Activated CD8-positive, alpha-beta memory T cell treated with anti-CD3 and anti-CD28 coated beads, Interleukin-2, amount 10 ng/mL, durations not matched to agents 7 days and 5 days (primary cell): ENCODE results near the gene RABGGTA. TPM values are rescaled to one million over a fixed set of nuclear protein-coding genes. Genes with fewer than 3 reads are reported as not detected.

Experiments used
- ATAC-seq: fragments of 150-1000 bp; cut with Tn5 transposase; one replicate; pipeline ENCODE4 v1.10.0; 2021; ENCODE audit warnings: moderate library complexity
- CTCF ChIA-PET: fragments of 350-600 bp; sonication (Branson Sonifier 250); formaldehyde crosslinking; loops from one replicate; lab custom pipeline; 2021; ENCODE audit warnings: antibody characterized with exemption; lab: Charles Lee
- DNase-seq: peaks from one replicate; pipeline ENCODE4 v3.0.0-alpha.2; 2020
- H3K27ac Mint-ChIP-seq: one replicate; pipeline ENCODE4 v1.8.0; 2021; ENCODE audit warnings: mild to moderate bottlenecking, mixed read lengths
- H3K27me3 Mint-ChIP-seq: one replicate; pipeline ENCODE4 v1.8.0; 2021; ENCODE audit warnings: mixed read lengths
- H3K36me3 Mint-ChIP-seq: one replicate; pipeline ENCODE4 v1.8.0; 2021; ENCODE audit warnings: mild to moderate bottlenecking, mixed read lengths
- H3K4me1 Mint-ChIP-seq: one replicate; pipeline ENCODE4 v1.8.0; 2021; ENCODE audit warnings: mixed read lengths
- H3K4me3 Mint-ChIP-seq: one replicate; pipeline ENCODE4 v1.8.0; 2021; ENCODE audit warnings: mild to moderate bottlenecking, moderate library complexity, mixed read lengths
- H3K9me3 Mint-ChIP-seq: one replicate; pipeline ENCODE4 v1.8.0; 2022; ENCODE audit warnings: low read depth, mixed read lengths
- total RNA-seq, 2 experiments: library from RNA; stranded (reverse); gene quantifications; one replicate each; pipeline ENCODE4 v1.2.3, GENCODE V29; 2021

The RABGGTA gene
- total RNA-seq, 2 experiments from 2014 or later, result 34.3 to 44.6 TPM

DNA sequence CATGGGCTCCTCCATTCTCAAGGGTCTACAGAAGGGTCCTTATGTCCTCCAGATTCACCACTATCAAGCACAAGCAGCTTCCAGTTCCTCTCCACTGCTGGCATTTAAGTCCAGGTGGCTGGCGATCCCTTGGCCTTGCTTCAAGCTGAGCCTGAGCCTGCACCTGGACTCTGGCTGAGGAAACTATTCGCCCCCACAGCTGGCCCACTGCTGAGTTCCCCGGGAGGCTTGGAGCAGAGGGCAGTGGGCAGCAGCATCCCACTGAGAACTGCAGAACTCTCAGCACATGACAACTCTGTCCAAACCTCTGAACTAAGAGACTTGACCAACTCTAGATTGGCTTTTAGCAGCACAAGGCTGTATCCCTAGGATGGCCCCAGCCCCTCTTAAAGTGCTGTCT is 11.3 kb upstream of the RABGGTA start:
- Mint-ChIP-seq H3K36me3 (no peaks in the 10 kb centered on the region), H3K9me3 (no peaks in the 10 kb centered on the region), H3K27ac (no peak overlapping the region), H3K27me3 (peaks cover 13% of the 10 kb centered on the region), H3K4me3 (no peak overlapping the region), H3K4me1 (peaks cover 21% of the 10 kb centered on the region)
- DNase-seq (no peak), ATAC-seq (no peak)
- CTCF ChIA-PET, result interaction anchor here (1.6 to 11.3 kb wide), 3 partner anchors 16 to 149 kb away, joined by 5 to 108 read pairs (median 6); partner anchors contain the start of genes CIDEB, DHRS1 and NOP9

DNA sequence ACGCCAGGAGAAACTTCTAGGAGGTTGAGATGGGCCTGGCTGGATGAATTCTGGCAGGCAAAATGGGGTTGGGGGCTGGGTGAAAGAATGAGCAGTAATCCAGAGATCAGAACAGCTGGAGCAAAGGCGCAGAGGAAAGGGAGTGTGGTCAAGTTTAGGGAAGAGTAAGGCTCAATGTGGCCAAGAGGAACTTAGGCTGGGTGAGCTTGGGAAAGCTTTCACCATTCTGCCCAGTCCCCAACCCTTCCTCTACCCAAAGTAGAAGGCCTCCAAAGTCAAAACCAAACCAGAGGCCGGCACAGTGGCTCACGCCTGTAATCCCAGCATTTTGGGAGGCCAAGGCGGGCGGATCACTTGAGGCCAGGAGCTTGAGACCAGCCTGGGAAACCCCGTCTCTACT is 10.2 kb upstream of the RABGGTA start:
- Mint-ChIP-seq H3K27ac (no peak overlapping the region), H3K4me1 (peaks cover 23% of the 10 kb centered on the region), H3K4me3 (no peak overlapping the region), H3K36me3 (no peaks in the 10 kb centered on the region), H3K27me3 (peaks cover 7% of the 10 kb centered on the region), H3K9me3 (no peaks in the 10 kb centered on the region)
- CTCF ChIA-PET, result interaction anchor here (1.2 to 11.3 kb wide), 2 partner anchors 10 to 17 kb away, joined by 8 to 108 read pairs; partner anchors contain the start of genes DHRS1, NOP9 and RABGGTA
- ATAC-seq (no peak), DNase-seq (no peak)

DNA sequence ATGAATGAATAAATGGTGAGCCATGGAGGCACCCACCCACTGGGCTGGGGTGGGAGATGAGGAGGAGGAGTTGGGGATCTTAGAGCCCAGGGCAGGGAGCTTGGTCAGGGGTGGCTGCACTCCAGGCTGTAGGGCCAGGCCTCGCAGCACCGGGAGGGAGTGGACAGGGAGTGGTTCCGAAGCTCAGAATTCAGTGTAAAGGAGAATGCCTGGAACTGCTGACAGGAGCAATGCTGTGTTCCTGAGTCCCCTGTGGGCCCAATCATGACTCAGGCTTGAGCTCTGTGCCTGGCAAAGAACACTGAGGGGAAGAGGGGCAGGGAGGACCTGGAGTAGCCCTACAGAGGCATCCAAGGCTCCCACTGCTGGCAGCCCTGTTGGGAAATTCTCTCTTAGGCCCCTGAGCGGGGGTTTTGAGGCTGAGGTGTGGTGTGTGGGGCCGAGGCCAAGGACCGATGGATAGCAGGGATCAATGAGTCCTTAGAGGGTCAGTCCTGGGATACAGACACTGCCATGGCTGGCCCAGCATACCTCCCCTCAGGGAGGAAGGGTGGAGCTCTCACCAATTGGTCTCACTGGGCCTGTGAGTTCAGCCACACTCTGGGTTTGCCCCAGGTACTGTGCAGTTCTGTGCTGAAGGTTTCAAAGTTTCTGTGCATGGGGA is 9.5 kb upstream of the RABGGTA start:
- peaks cover 4% of the 10 kb centered on the region for H3K27me3 Mint-ChIP-seq
- DNase-seq (no peak), ATAC-seq (no peak)
- peaks cover 23% of the 10 kb centered on the region for H3K4me1 Mint-ChIP-seq
- no peak overlapping the region for H3K27ac Mint-ChIP-seq
- CTCF ChIA-PET, result interaction anchor here (1.0 to 16.6 kb wide), 9 partner anchors 9 to 151 kb away, joined by 3 to 275 read pairs (median 8); partner anchors contain the start of genes DHRS1, LTB4R, NOP9 and RABGGTA
- no peaks in the 10 kb centered on the region for H3K9me3 Mint-ChIP-seq
- H3K36me3 Mint-ChIP-seq, result no peaks in the 10 kb centered on the region
- H3K4me3 Mint-ChIP-seq, result no peak overlapping the region

DNA sequence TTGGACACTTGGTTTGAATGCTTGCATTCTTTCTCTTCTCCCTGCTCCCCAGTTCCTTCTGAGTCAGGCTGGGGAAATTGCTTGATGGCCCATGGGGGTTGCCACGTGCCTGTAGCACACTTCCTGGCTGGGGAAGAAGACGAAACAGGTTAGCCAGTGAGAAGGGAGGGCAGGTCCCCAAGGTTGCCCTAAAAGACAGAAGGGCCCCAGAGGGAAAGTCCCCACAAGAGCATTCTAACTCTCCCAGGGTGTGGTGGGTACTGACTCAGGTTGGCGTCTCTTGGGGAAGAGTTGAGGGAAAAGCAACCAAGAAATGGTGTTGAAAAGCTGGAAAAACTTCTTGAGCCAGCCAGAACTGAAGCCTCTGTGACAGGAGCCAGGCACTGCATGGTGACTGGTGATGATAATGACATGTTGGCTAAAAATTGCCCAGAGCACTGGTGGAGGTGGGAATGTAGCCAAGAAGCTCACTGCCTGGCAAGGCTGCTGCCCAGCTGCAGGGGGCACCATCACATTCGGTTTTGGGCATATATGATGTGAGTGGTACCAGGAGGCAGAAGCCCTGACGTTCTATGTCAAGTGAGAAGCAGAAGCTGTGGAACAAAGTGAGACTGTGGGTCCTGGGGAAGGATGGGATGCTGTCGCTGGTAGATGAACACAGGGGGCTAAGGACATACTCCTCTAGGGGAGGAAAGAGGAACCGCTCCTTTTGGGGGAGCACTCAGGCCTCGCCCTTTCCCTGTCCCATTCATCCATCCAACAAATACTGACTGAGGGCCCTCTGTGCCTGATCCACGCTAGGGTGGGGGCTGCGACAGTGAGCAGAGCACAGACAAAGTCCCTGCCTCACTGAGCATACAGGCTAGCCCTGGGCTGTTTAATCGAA is 8.1 kb upstream of the RABGGTA start:
- Mint-ChIP-seq H3K9me3 (no peaks in the 10 kb centered on the region), H3K4me1 (peaks cover 25% of the 10 kb centered on the region), H3K27ac (no peak overlapping the region), H3K4me3 (no peak overlapping the region), H3K36me3 (no peaks in the 10 kb centered on the region), H3K27me3 (no peaks in the 10 kb centered on the region)
- DNase-seq (peak; percentile 53), ATAC-seq (peak; percentile 67)
- CTCF ChIA-PET, result interaction anchor here (0.9 to 16.6 kb wide), 12 partner anchors 8 to 157 kb away, joined by 3 to 275 read pairs (median 4); partner anchors contain the start of genes CIDEB, DHRS1, LTB4R and NOP9

DNA sequence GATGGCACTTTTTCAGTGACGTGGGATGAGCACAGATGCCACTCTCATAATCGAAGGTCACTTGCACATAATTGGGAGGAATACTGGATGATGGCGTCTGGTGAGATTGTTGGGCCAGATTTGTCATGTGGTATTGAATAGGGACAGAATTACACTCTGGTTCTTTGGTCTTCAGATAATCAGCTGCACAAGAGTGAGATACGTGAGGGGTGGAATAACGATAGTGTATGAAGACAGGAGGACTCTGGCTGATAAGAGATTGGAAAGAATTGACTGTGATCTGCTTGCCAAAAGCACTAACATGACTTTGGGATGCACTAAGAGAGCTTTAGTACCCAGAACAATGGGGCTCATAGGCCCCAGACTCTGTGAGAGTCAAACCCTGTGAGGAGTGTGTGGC is 7.0 kb upstream of the RABGGTA start:
- Mint-ChIP-seq H3K9me3 (no peaks in the 10 kb centered on the region), H3K27ac (no peak overlapping the region), H3K36me3 (no peaks in the 10 kb centered on the region), H3K4me1 (peaks cover 35% of the 10 kb centered on the region), H3K27me3 (no peaks in the 10 kb centered on the region), H3K4me3 (no peak overlapping the region)
- DNase-seq, result no peak
- no peak for ATAC-seq
- CTCF ChIA-PET, result interaction anchor here (0.9 to 16.6 kb wide), 6 partner anchors 13 to 158 kb away, joined by 3 to 275 read pairs (median 28); partner anchors contain the start of genes CIDEB, DHRS1, NOP9 and TINF2

DNA sequence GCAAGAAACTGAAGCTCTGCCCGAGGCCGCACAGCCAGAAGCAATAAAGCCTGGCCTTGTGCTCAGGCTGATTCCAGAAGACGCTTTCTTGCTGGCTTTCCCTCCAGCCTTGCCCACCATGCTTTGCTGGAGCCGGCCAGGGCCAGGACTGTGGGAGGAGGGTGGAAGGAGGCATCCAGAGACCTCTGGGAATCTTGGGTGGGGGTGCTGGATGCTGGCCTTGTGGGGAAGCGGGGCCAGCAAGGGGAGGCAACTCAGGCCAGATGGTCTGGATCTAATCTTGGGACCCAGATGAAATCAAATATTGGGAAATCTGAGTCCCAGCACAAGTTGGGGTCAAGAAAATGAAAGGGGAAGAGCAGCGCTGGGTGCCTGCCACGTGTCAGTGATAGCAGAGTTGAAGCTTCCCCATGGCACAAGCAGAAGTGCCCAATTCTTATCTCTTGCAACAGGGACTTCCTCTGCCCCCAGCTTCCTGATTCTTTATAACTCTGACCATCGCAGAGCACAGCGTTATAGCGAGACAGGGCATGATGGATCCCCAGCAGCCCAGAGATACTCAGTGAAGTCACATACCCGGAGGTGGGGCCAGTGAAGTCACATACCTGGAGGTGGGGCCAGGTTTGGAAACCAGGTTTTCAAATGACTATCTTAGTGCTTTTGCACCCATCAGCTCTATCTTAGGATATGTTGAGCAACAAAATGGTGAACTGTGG is 6.4 kb upstream of the RABGGTA start:
- H3K27ac Mint-ChIP-seq, result no peak overlapping the region

DNA sequence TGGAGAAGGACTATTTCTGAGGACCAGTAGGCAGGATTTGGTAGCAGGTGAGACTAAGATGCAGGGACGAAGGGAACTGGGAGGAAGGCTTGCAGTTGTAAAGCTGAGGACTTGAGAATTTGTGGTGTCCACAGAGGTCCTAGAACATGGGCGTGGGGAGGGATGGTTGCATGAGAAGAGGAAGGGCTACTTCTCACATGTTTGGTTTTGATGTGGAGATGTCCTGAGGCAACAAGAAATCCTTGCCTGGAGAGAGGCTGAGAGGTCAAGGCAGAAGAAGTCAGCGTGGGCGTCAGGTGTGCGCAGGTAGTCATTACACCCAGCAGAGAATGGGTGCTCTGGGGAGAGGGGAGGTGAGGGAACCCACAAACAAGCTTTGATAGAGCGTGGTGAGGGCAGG is 5.7 kb upstream of the RABGGTA start:
- Mint-ChIP-seq H3K4me1 (peaks cover 47% of the 10 kb centered on the region), H3K4me3 (no peak overlapping the region), H3K27ac (no peak overlapping the region), H3K9me3 (no peaks in the 10 kb centered on the region), H3K36me3 (no peaks in the 10 kb centered on the region), H3K27me3 (no peaks in the 10 kb centered on the region)
- ATAC-seq (no peak), DNase-seq (no peak)
- CTCF ChIA-PET, result interaction anchor here (1.1 to 16.6 kb wide), 5 partner anchors 12 to 31 kb away, joined by 3 to 275 read pairs (median 35); partner anchors contain the start of genes CIDEB, DHRS1, NOP9 and TINF2

More for the DNA sequence above, 6.4 kb upstream of the RABGGTA start:
- Mint-ChIP-seq H3K9me3 (no peaks in the 10 kb centered on the region), H3K4me3 (no peak overlapping the region), H3K27me3 (no peaks in the 10 kb centered on the region), H3K4me1 (peaks cover 40% of the 10 kb centered on the region), H3K36me3 (no peaks in the 10 kb centered on the region)
- ATAC-seq, result no peak
- CTCF ChIA-PET, result interaction anchor here (0.6 to 16.6 kb wide), 6 partner anchors 13 to 949 kb away, joined by 3 to 275 read pairs (median 28); partner anchors contain the start of genes CIDEB, DHRS1, NOP9 and TINF2
- DNase-seq, result no peak

DNA sequence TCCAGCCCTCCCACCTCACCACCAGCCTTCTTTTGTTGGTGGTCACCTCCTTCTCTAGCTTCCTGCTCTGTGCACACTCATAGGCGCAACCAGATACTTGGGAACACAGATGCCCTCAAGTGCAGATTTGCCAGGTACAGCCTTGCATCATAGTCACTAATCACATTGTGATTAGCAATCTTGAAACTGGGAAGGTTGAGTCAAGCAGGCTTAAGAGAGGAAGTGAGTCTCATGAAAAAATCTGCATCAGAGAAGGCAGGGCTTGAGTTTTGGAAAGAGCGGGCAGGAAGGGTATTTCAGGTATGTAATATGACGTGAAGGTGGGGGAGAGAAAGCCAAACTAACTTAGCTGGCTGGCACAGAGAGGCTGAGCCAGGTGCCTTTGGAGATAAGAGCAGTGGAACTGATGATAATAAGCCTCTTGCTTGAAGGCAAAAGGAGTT is 2.7 kb upstream of the RABGGTA start:
- H3K27me3 Mint-ChIP-seq, result no peaks in the 10 kb centered on the region
- ATAC-seq, result peak; percentile 32
- DNase-seq, result peak; percentile 65
- no peaks in the 10 kb centered on the region for H3K36me3 Mint-ChIP-seq
- H3K4me3 Mint-ChIP-seq, result no peak overlapping the region
- peak overlapping the region; percentile 65 for H3K27ac Mint-ChIP-seq
- peaks cover 55% of the 10 kb centered on the region for H3K4me1 Mint-ChIP-seq
- CTCF ChIA-PET, result interaction anchor here (0.7 to 16.6 kb wide), 10 partner anchors 16 to 157 kb away, joined by 3 to 275 read pairs (median 9); partner anchors contain the start of genes CIDEB, DHRS1, LTB4R and LTB4R2
- no peaks in the 10 kb centered on the region for H3K9me3 Mint-ChIP-seq

DNA sequence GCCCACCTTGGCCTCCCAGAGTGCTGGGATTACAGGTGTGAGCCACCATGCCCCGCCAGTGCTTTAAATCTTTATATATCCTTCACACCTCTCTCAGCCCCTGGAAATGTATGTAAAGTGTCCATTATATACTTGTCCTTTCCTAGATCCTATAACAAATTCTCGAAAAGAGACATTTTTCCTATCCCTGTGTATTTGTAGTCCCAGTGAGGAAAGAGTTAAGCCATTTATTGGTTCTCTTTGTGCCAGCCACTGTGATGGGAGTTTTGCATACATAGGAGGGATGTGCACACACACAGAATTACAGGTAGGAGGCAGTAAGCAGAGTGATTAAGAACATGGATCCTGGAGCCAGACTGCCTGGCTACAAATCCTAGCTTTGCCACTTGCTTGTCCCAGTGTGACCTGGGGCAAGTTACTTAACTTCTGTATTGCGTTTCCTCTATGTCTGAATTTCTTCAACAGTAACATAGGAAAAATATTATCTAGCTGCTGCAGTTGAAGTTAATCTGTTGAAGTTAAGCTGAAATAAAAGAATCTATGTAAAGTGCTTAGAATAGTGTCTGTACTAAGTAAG is 2.1 kb upstream of the RABGGTA start:
- Mint-ChIP-seq H3K4me3 (no peak overlapping the region), H3K9me3 (no peaks in the 10 kb centered on the region), H3K27ac (peak overlapping the region; percentile 65), H3K36me3 (no peaks in the 10 kb centered on the region), H3K27me3 (no peaks in the 10 kb centered on the region), H3K4me1 (peaks cover 49% of the 10 kb centered on the region)
- ATAC-seq (no peak), DNase-seq (no peak)
- CTCF ChIA-PET, result interaction anchor here (1.1 to 16.6 kb wide), 8 partner anchors 17 to 158 kb away, joined by 3 to 275 read pairs (median 14); partner anchors contain the start of genes CIDEB, DHRS1, LTB4R and LTB4R2

DNA sequence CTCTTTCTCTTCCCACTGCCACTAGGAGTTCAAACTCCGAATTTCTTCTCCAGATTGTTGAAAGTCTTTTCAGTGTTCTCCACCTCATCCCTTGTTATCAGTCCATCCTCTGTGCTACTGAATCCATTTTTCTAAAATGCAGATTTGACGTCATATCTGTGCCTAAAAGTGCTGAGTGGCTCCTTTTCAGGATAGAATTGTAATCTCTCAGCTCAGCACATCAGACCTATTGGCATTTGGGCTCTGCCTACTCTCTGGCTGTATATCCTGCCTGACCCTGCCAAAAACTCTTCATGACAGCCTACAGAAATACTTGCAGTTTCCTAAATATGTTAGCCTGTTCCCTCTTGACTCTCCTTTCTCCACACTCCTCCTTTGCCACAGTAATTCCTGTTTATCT is 1.1 kb upstream of the RABGGTA start:
- no peaks in the 10 kb centered on the region for H3K9me3 Mint-ChIP-seq
- peak overlapping the region; percentile 84 for H3K4me3 Mint-ChIP-seq
- CTCF ChIA-PET, result interaction anchor here (1.3 to 16.6 kb wide), 15 partner anchors 9 to 159 kb away, joined by 3 to 275 read pairs (median 10); partner anchors contain the start of genes CIDEB, DHRS1, IRF9 and LTB4R
- peak overlapping the region; percentile 83 for H3K27ac Mint-ChIP-seq
- DNase-seq, result no peak
- no peaks in the 10 kb centered on the region for H3K27me3 Mint-ChIP-seq
- peaks cover 44% of the 10 kb centered on the region for H3K4me1 Mint-ChIP-seq
- H3K36me3 Mint-ChIP-seq, result no peaks in the 10 kb centered on the region
- ATAC-seq, result no peak

DNA sequence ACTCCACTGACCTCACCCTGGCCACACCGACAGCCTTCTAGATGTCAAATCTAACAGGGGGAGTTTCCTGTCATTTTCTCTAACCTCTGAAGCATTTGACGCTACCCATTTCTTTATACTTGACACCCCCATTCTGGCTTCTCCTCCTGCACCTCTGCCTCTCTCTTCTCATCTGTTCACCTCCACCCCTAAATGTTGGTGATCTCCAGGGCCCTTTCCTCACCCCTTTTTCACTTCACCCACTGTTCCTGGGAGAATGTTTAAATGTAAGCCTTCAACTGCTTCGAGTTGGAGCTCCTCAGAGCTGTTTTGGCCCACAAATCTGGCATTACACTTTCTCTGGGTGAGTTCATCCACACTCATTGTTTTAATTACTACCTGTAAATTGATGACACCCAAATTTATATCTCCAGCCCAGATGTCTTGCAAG is 452 bp upstream of the RABGGTA start:
- peak overlapping the region; percentile 83 for H3K27ac Mint-ChIP-seq
- H3K9me3 Mint-ChIP-seq, result no peaks in the 10 kb centered on the region
- ATAC-seq (no peak), DNase-seq (no peak)
- CTCF ChIA-PET, result interaction anchor here (1.3 to 16.6 kb wide), 17 partner anchors 8 to 396 kb away, joined by 3 to 275 read pairs (median 10); partner anchors contain the start of genes CHMP4A, CIDEB, DHRS1 and IRF9
- peaks cover 5% of the 10 kb centered on the region for H3K36me3 Mint-ChIP-seq
- peaks cover 41% of the 10 kb centered on the region for H3K4me1 Mint-ChIP-seq
- peak overlapping the region; percentile 84 for H3K4me3 Mint-ChIP-seq
- no peaks in the 10 kb centered on the region for H3K27me3 Mint-ChIP-seq
